Measurements from ENCODE around the gene CCSER2.

DNA sequence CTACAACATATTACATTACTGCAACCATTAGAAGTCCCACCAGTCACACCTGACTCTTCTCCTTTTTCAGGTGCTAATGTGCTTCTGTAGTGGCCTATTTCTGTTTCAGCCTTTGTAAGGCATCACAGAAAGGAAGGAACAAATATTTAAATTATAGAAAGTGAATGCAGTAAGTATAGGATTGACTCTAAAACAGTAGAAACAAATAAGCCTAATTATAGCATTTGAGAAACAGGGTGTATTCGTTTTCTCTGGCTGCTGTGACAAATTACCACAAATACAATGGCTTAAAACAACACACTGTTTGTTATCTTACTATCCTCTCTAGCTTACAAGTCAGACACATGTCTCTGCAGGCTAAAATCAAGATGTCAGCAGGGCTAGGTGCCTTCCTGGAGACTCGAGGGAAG lies 69.4 kb downstream of the CCSER2 start:
- TF ChIP-seq EZH2 (IDR thresholded peaks at IDR 0.05) (no peak), POLR2AphosphoS5 (IDR thresholded peaks at IDR 0.05; ENCODE audit: borderline replicate concordance, low read depth, low read length) (no peak)

Measured in SK-N-MC (cell line).